Measurements from ENCODE around the gene WASF2.

Gene WASF2

GRCh38 chr1:27358038-27358927 is 131.7 kb downstream of the WASF2 start:
- no peak for DNase-seq

GRCh38 chr1:27357281-27358037 is 132.5 kb downstream of the WASF2 start:
- DNase-seq, result peak; percentile 82

- DNase-seq, result no peak
Measured at GRCh38 chr1:27356619-27357280, 133.2 kb downstream of the WASF2 start.

GRCh38 chr1:27356277-27356618 is 133.7 kb downstream of the WASF2 start:
- DNase-seq, result no peak

- DNase-seq, result no peak
Measured at GRCh38 chr1:27355683-27356082, 134.3 kb downstream of the WASF2 start.

Measured in right kidney (tissue), 1 donor.